Activated CD8-positive, alpha-beta T cell treated with anti-CD3 and anti-CD28 coated beads for 36 hours (primary cell): ENCODE data around the gene PLXNC1. TPM values are rescaled to one million over a fixed set of nuclear protein-coding genes. Genes with fewer than 3 reads are reported as not detected.
A peak's percentile ranks its signal among the peaks of the same experiment; 100 is the strongest.

Experiments
- ATAC-seq: fragments of 200-7000 bp; cut with Tn5 transposase; one replicate; pipeline ENCODE4 v1.10.0; 2021; ENCODE audit warnings: mild to moderate bottlenecking, moderate library complexity
- CTCF ChIA-PET: fragments of 350-600 bp; sonication (Branson Sonifier 250); formaldehyde crosslinking; loops from one replicate; lab custom pipeline; 2021; ENCODE audit warnings: antibody characterized with exemption; lab: Charles Lee
- POLR2A ChIA-PET: fragments of 350-600 bp; sonication (Branson Sonifier 250); formaldehyde crosslinking; loops from one replicate; lab custom pipeline; 2021; ENCODE audit warnings: antibody characterized with exemption; lab: Charles Lee
- DNase-seq: peaks from one replicate; pipeline ENCODE4 v3.0.0-alpha.2; 2020
- H3K27ac Mint-ChIP-seq: one replicate; pipeline ENCODE4 v1.8.0; 2021; ENCODE audit warnings: mild to moderate bottlenecking, mixed read lengths
- H3K27me3 Mint-ChIP-seq: one replicate; pipeline ENCODE4 v1.8.0; 2021; ENCODE audit warnings: mixed read lengths
- H3K36me3 Mint-ChIP-seq: one replicate; pipeline ENCODE4 v1.8.0; 2021; ENCODE audit warnings: low read depth, mixed read lengths
- H3K4me1 Mint-ChIP-seq: one replicate; pipeline ENCODE4 v1.8.0; 2021; ENCODE audit warnings: low read depth, mixed read lengths
- H3K4me3 Mint-ChIP-seq: one replicate; pipeline ENCODE4 v1.8.0; 2021; ENCODE audit warnings: mild to moderate bottlenecking, moderate library complexity, mixed read lengths
- H3K9me3 Mint-ChIP-seq: one replicate; pipeline ENCODE4 v1.8.0; 2021; ENCODE audit warnings: mixed read lengths
- CTCF ChIP-seq: fragments of 200-600 bp; IDR thresholded peaks from one replicate; pipeline ENCODE4 v1.8.0; 2022; ENCODE audit warnings: antibody characterized with exemption, mild to moderate bottlenecking
- intact Hi-C: fragments of 100-400 bp; cut with micrococcal nuclease; formaldehyde crosslinking; loops from one replicate; pipeline ENCODE4 v1.10.0; 2022
- total RNA-seq, 2 experiments: library from RNA; stranded (reverse); gene quantifications; one replicate each; pipeline ENCODE4 v1.2.3, GENCODE V29; 2021

PLXNC1 gene
- total RNA-seq, 2 experiments from 2014 or later = 8.8 to 9.5 TPM

- H3K9me3 Mint-ChIP-seq = no peaks in the 10 kb centered on the region
- ATAC-seq (no peak), DNase-seq (no peak)
- intact Hi-C loops = loop anchor here (5.0 to 10.0 kb wide), 4 partner anchors 43 to 117 kb away; partner anchors contain the start of gene PLXNC1
- peaks cover 27% of the 10 kb centered on the region for H3K36me3 Mint-ChIP-seq
- H3K4me3 Mint-ChIP-seq = no peak overlapping the region
- no peak for TF ChIP-seq CTCF
- ChIA-PET CTCF (interaction anchor here (1.3 to 2.5 kb wide), 2 partner anchors 56 to 115 kb away, joined by 3 to 10 read pairs; no protein-coding TSS in a partner anchor), POLR2A (interaction anchor here (4.6 kb wide), 1 partner anchor 55 kb away, joined by 26 read pairs; no protein-coding TSS in a partner anchor)
- H3K27me3 Mint-ChIP-seq = no peaks in the 10 kb centered on the region
- peak overlapping the region; percentile 99 for H3K27ac Mint-ChIP-seq
- peaks cover 55% of the 10 kb centered on the region for H3K4me1 Mint-ChIP-seq
Measured at GRCh38 chr12:94263905-94264561, 115.7 kb downstream of the PLXNC1 start.

- H3K9me3 Mint-ChIP-seq = no peaks in the 10 kb centered on the region
- POLR2A ChIA-PET = interaction anchor here (4.6 kb wide), 1 partner anchor 56 kb away, joined by 26 read pairs; no protein-coding TSS in a partner anchor
- H3K4me3 Mint-ChIP-seq = no peak overlapping the region
- intact Hi-C loops = loop anchor here (5.0 to 10.0 kb wide), 4 partner anchors 42 to 118 kb away; partner anchors contain the start of gene PLXNC1
- CTCF ChIA-PET = no interaction called here
- H3K27me3 Mint-ChIP-seq = no peaks in the 10 kb centered on the region
- no peak overlapping the region for H3K27ac Mint-ChIP-seq
- no peak for DNase-seq
- TF ChIP-seq CTCF = no peak
- peaks cover 63% of the 10 kb centered on the region for H3K4me1 Mint-ChIP-seq
- no peak for ATAC-seq
- peaks cover 27% of the 10 kb centered on the region for H3K36me3 Mint-ChIP-seq
Measured at GRCh38 chr12:94264736-94265485, 116.5 kb downstream of the PLXNC1 start.

- intact Hi-C loops = loop anchor here (10.0 kb wide), 1 partner anchor 91 kb away; no protein-coding TSS in a partner anchor
- ChIA-PET CTCF (no interaction called here), POLR2A (interaction anchor here (0.9 to 4.6 kb wide), 2 partner anchors 26 to 57 kb away, joined by 3 to 26 read pairs; no protein-coding TSS in a partner anchor)
- DNase-seq (no peak), ATAC-seq (no peak)
- H3K36me3 Mint-ChIP-seq = peaks cover 27% of the 10 kb centered on the region
- H3K27ac Mint-ChIP-seq = no peak overlapping the region
- no peaks in the 10 kb centered on the region for H3K27me3 Mint-ChIP-seq
- no peak overlapping the region for H3K4me3 Mint-ChIP-seq
- peaks cover 70% of the 10 kb centered on the region for H3K4me1 Mint-ChIP-seq
- no peak for TF ChIP-seq CTCF
- H3K9me3 Mint-ChIP-seq = no peaks in the 10 kb centered on the region
Measured at GRCh38 chr12:94265539-94265938, 117.2 kb downstream of the PLXNC1 start.

GRCh38 chr12:94265966-94266745, 117.8 kb downstream of the PLXNC1 start:
- Mint-ChIP-seq H3K4me1 (peaks cover 75% of the 10 kb centered on the region), H3K27ac (no peak overlapping the region), H3K9me3 (no peaks in the 10 kb centered on the region), H3K36me3 (peaks cover 27% of the 10 kb centered on the region), H3K4me3 (no peak overlapping the region), H3K27me3 (no peaks in the 10 kb centered on the region)
- no peak for TF ChIP-seq CTCF
- DNase-seq (no peak), ATAC-seq (no peak)
- ChIA-PET POLR2A (interaction anchor here (0.9 kb wide), 1 partner anchor 27 kb away, joined by 3 read pairs; no protein-coding TSS in a partner anchor), CTCF (no interaction called here)
- intact Hi-C loops = loop anchor here (10.0 kb wide), 1 partner anchor 91 kb away; no protein-coding TSS in a partner anchor
